Sigmoid colon (tissue), 7 donors: Measurements from ENCODE around the gene MGMT. TPM values are rescaled to one million over a fixed set of nuclear protein-coding genes. Genes with fewer than 3 reads are reported as not detected.

Experiments used
- DNase-seq: peaks from one replicate; pipeline ENCODE4 v3.0.0-alpha.2; 2019
- H3K27ac ChIP-seq, 4 donors: fragments of 200-600 bp; sonication (generic); one replicate each; pipeline ENCODE4 v1.5.1; 2016 to 2019; ENCODE audit warnings: mild to moderate bottlenecking in 1 of 4
- H3K27me3 ChIP-seq, 3 donors: fragments of 200-600 bp; sonication (generic); one replicate each; pipeline ENCODE4 v1.5.1; 2019; ENCODE audit warnings: mild to moderate bottlenecking in 1 of 3
- H3K36me3 ChIP-seq, 4 donors: fragments of 200-600 bp; sonication (generic); one replicate each; pipeline ENCODE4 v1.5.1; 2016 to 2019
- H3K4me1 ChIP-seq, 4 donors: fragments of 200-600 bp; sonication (generic); one replicate each; pipeline ENCODE4 v1.5.1; 2017 to 2019
- H3K4me3 ChIP-seq, 4 donors: fragments of 200-600 bp; sonication (generic); one replicate each; pipeline ENCODE4 v1.5.1; 2017 to 2019; ENCODE audit warnings: mild to moderate bottlenecking in 2 of 4, moderate library complexity in 1 of 4
- H3K9me3 ChIP-seq, 4 donors: fragments of 200-600 bp in 3 of 4; sonication (generic) in 3 of 4; one replicate each; pipeline versions ENCODE4 v1.5.1 to v1.6.1; 2013 to 2019
- EP300 ChIP-seq, 4 donors: sonication (generic); formaldehyde crosslinking; IDR thresholded peaks; one replicate each; pipeline ENCODE4 v1.6.1; 2017; ENCODE audit warnings: antibody characterized with exemption in 4 of 4
- POLR2A ChIP-seq, 2 donors: fragments of 450-650 bp; IDR thresholded peaks; one replicate each; pipeline ENCODE4 v1.6.1; 2016; ENCODE audit warnings: antibody characterized with exemption in 2 of 2, mild to moderate bottlenecking in 2 of 2, moderate library complexity in 2 of 2
- POLR2AphosphoS5 ChIP-seq, 4 donors: sonication (generic); formaldehyde crosslinking; IDR thresholded peaks; one replicate each; pipeline ENCODE4 v1.6.1; 2017; ENCODE audit warnings: antibody characterized with exemption in 4 of 4
- WGBS, 2 donors: extraction: QIAGEN DNeasy Blood & Tissue Kit; methylation state at CpG; one replicate each; pipeline ENCODE4 v1.1.7; 2013; 5-methylcytosine and 5-hydroxymethylcytosine counted together
- intact Hi-C: fragments of 100-400 bp; cut with DNase I; formaldehyde crosslinking; loops from one replicate; pipeline ENCODE4 v1.15.1; 2023
- polyA plus RNA-seq, 3 donors: library from polyadenylated mRNA; stranded (reverse); fragments of 200-250 nt; gene quantifications; one replicate each; pipeline ENCODE4 v1.2.3, GENCODE V29; 2013
- total RNA-seq, 4 donors: library from RNA; depleted of rRNA; stranded (reverse); fragments of >200 nt; gene quantifications; one replicate each; pipeline ENCODE4 v1.1.0, GENCODE V29; 2016
- TF ChIP-seq, protein P1 (sequence below), 4 experiments: fragments of 450-650 bp in 3 of 4; fragments of 200-600 bp in 1 of 4; IDR thresholded peaks; one replicate each; pipeline ENCODE4 v1.5.1; 2016 to 2019; ENCODE audit warnings: antibody characterized with exemption in 4 of 4, mild to moderate bottlenecking in 3 of 4, moderate library complexity in 2 of 4
- donor health status: healthy with polysubstance abuse.
- donor health status: Bipolar disorder and iron deficiency.
- donor health status: healthy.

MGMT gene
- total and polyA plus RNA-seq, 7 donors: 7.2 to 40.3 (median 24.3) TPM

DNA sequence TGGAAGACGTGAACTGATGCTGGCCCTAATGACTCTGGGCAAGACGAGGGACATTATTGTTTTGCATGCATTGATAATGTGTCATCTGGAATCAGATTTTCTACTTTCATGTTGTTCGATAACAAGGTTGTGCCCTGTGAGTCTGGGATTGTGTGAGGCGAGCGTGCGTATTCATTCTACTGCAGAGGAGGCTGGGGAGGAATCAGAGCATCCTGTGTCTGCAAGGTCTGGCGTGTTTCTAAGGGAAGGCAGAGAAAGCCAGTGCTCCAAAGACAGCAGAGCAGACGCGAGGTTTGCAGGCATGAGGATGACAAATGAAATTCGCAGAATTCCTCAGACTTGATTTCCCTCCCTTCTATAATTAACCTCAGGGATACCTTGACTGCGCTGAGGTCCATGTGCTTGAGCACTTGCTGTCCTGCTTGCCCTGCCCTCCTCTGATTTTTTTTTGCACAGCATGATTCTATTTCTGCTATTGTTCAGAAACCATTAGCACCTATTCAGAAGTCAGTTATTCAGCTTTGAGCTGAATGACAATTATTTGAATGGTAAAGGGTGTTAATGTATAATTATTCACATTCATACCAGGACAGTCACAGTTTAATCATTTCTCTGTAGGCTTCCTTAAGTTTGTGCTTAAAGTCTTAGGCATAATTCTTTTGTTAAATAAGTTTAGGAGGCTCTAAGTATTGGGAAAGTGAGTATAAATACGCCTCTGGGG, 263.4 kb downstream of the MGMT start:
- Histone ChIP-seq H3K9me3 (peaks cover 0 to 8% (median 3%) of the 10 kb centered on the region in 4 donors), H3K27me3 (no peaks in the 10 kb centered on the region), H3K36me3 (no peaks in the 10 kb centered on the region), H3K27ac (no peak overlapping the region), H3K4me3 (no peak overlapping the region), H3K4me1 (no peaks in the 10 kb centered on the region)
- intact Hi-C loops: no loop called here
- TF ChIP-seq, protein P1, sequence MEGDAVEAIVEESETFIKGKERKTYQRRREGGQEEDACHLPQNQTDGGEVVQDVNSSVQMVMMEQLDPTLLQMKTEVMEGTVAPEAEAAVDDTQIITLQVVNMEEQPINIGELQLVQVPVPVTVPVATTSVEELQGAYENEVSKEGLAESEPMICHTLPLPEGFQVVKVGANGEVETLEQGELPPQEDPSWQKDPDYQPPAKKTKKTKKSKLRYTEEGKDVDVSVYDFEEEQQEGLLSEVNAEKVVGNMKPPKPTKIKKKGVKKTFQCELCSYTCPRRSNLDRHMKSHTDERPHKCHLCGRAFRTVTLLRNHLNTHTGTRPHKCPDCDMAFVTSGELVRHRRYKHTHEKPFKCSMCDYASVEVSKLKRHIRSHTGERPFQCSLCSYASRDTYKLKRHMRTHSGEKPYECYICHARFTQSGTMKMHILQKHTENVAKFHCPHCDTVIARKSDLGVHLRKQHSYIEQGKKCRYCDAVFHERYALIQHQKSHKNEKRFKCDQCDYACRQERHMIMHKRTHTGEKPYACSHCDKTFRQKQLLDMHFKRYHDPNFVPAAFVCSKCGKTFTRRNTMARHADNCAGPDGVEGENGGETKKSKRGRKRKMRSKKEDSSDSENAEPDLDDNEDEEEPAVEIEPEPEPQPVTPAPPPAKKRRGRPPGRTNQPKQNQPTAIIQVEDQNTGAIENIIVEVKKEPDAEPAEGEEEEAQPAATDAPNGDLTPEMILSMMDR (IDR thresholded peaks at IDR 0.05): no peak
- no peak for TF ChIP-seq EP300 (IDR thresholded peaks at IDR 0.05)
- no peak for TF ChIP-seq POLR2A (IDR thresholded peaks at IDR 0.05)
- TF ChIP-seq POLR2AphosphoS5 (IDR thresholded peaks at IDR 0.05): no peak
- WGBS, 2 donors: 92 to 93% methylated on average over 12 of the region's 12 CpGs
- no peak for DNase-seq

DNA sequence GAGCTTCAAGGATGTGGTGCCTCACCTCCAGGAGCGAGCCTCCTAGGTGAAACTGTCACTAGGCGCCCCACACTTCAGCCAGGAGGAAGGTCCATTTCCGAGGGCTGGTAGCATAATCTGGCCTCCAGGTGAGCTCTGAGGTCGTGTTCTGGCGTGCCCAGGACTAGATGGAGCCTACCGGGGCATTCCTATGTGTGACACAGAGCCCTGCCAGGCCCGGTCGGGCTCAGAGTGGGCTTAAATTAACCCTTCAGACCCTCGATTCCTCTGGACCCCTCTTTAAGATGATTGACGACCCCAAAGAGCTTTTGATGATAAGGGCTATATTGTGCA, 263.9 kb downstream of the MGMT start:
- Histone ChIP-seq H3K27me3 (no peaks in the 10 kb centered on the region), H3K4me1 (no peaks in the 10 kb centered on the region), H3K4me3 (no peak overlapping the region), H3K27ac (no peak overlapping the region), H3K36me3 (no peaks in the 10 kb centered on the region), H3K9me3 (peaks cover 0 to 8% (median 3%) of the 10 kb centered on the region in 4 donors)
- intact Hi-C loops: no loop called here
- TF ChIP-seq EP300 (IDR thresholded peaks at IDR 0.05) (no peak), POLR2A (IDR thresholded peaks at IDR 0.05) (no peak), POLR2AphosphoS5 (IDR thresholded peaks at IDR 0.05) (no peak)
- TF ChIP-seq, protein P1 (IDR thresholded peaks at IDR 0.05): no peak
- no peak for DNase-seq
- WGBS, 2 donors: 68 to 82% methylated on average over 10 of the region's 10 CpGs

DNA sequence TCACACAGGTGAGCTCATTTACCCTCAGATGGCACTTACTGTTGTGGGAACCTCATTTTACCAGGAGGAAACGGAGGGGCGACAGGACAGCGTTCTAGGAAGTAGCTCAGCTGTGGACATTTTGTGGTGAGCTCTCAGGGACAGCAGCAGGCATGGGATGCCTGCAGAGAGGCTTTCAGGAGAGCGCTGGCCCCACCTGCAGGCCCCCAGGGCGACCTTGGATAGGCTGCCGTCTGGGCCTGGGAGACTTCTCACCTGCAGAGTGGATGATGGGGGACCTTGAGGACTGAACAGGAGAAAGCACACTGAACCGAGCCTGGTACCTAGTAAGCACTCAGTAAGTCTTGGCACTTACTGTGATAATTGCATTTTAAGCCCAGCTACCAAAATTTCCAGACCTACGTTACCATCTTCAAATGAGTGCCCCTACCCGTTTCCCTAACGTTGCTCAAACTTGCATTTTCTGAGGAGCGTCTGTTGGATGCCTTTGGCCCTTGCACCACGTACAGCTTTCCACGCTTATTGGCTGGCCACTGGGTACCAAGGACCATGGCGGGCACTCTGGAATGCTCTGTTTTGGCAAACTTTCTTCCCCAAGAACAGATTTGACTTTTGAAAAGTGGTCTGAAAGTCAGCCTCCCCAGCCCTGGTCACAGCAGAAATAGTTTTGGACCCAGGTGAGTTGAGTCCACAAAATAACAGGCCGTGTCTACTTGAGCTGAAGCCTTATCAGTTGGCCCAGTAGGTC, 273.7 kb downstream of the MGMT start:
- no peaks in the 10 kb centered on the region for H3K4me1 ChIP-seq
- H3K27me3 ChIP-seq: no peaks in the 10 kb centered on the region
- intact Hi-C loops: no loop called here
- H3K27ac ChIP-seq: no peak overlapping the region
- 88 to 95% methylated on average over 15 of the region's 15 CpGs for WGBS, 2 donors
- no peaks in the 10 kb centered on the region for H3K9me3 ChIP-seq
- DNase-seq: no peak
- no peak overlapping the region for H3K4me3 ChIP-seq
- H3K36me3 ChIP-seq: no peaks in the 10 kb centered on the region
- TF ChIP-seq EP300 (IDR thresholded peaks at IDR 0.05): no peak
- no peak for TF ChIP-seq POLR2AphosphoS5 (IDR thresholded peaks at IDR 0.05)
- TF ChIP-seq POLR2A (IDR thresholded peaks at IDR 0.05): no peak
- TF ChIP-seq, protein P1 (IDR thresholded peaks at IDR 0.05): no peak

DNA sequence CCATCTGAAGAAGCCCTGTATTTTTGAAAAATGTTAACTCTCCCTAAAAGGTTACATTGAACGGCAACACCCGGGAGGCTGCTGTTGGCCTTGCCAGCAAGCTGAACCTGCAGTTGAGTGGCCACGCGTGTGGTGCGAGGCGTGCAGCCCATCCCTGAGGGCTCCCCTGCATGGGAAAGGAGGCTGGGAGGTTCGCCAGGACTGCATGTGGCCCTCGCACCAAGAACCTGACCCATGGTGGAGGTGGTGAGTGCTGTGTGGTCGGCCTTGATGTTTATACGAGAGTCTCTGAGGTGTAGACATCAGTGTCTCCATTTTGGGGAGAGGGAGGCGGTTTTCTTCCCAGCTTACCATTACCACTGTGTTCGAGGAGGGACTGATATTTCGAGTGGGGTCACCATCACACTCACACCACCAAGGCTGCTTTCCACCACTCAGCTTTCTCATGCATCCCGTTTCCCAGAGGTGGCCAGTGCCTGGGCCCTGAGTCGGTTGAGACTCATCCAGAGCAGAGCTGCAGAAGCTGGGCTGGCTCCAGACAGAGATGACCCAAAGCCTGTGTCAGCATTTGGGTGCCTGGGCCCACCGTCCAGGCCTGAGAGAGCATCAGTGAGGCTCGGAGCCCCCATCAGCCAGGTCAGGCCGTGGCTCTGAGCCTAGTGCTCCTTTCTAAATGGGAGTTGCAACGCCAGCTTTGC, 274.4 kb downstream of the MGMT start:
- Histone ChIP-seq H3K27ac (no peak overlapping the region), H3K27me3 (no peaks in the 10 kb centered on the region), H3K36me3 (no peaks in the 10 kb centered on the region), H3K9me3 (no peaks in the 10 kb centered on the region), H3K4me1 (no peaks in the 10 kb centered on the region), H3K4me3 (no peak overlapping the region)
- intact Hi-C loops: no loop called here
- WGBS, 2 donors: 93 to 96% methylated on average over 19 of the region's 19 CpGs
- DNase-seq: peak; percentile 54
- TF ChIP-seq, protein P1 (IDR thresholded peaks at IDR 0.05): no peak
- no peak for TF ChIP-seq POLR2AphosphoS5 (IDR thresholded peaks at IDR 0.05)
